Liver (tissue), 9 donors: ENCODE data around the gene SOX10. TPM values are rescaled to one million over a fixed set of nuclear protein-coding genes. Genes with fewer than 3 reads are reported as not detected.

Experiments
- DNase-seq: peaks from one replicate; pipeline ENCODE4 v3.0.0-alpha.2; 2017; ENCODE audit warnings: low spot score
- H3K27ac ChIP-seq, 2 donors: one replicate each; pipeline ENCODE4 v1.7.0; 2013; ENCODE audit warnings: inconsistent platforms in 2 of 2, low read length in 2 of 2, control low read depth in 1 of 2, low read depth in 1 of 2, mild to moderate bottlenecking in 1 of 2
- H3K27me3 ChIP-seq, 4 donors: one replicate each; pipeline versions ENCODE4 v1.6.1 to v1.7.0; 2013; ENCODE audit warnings: low read length in 3 of 4, inconsistent platforms in 1 of 4, mild to moderate bottlenecking in 1 of 4, moderate library complexity in 1 of 4; ENCODE audit not compliant: control insufficient read depth in 4 of 4, insufficient read depth in 4 of 4
- H3K36me3 ChIP-seq, 4 donors: one replicate each; pipeline versions ENCODE4 v1.6.1 to v1.7.0; 2013; ENCODE audit warnings: low read length in 3 of 4, mild to moderate bottlenecking in 3 of 4, low read depth in 1 of 4, moderate library complexity in 1 of 4; ENCODE audit not compliant: control insufficient read depth in 4 of 4, insufficient read depth in 3 of 4
- H3K4me1 ChIP-seq, 4 donors: one replicate each; pipeline versions ENCODE4 v1.6.1 to v1.7.0; 2013; ENCODE audit warnings: low read length in 3 of 4, mild to moderate bottlenecking in 3 of 4, moderate library complexity in 1 of 4; ENCODE audit not compliant: control insufficient read depth in 4 of 4, insufficient read depth in 4 of 4
- H3K4me3 ChIP-seq, 3 donors: one replicate each; pipeline versions ENCODE4 v1.6.1 to v1.7.0; 2013; ENCODE audit warnings: low read length in 3 of 3, control low read depth in 1 of 3, low read depth in 1 of 3, mild to moderate bottlenecking in 1 of 3
- H3K9ac ChIP-seq, 2 donors: one replicate each; pipeline ENCODE4 v1.7.0; 2013; ENCODE audit warnings: low read length in 2 of 2, mild to moderate bottlenecking in 2 of 2, moderate library complexity in 2 of 2, control low read depth in 1 of 2, low read depth in 1 of 2
- H3K9me3 ChIP-seq, 4 donors: one replicate each; pipeline versions ENCODE4 v1.6.1 to v1.7.0; 2013; ENCODE audit warnings: low read length in 3 of 4; ENCODE audit not compliant: control insufficient read depth in 4 of 4
- ATF3 ChIP-seq: IDR thresholded peaks from 2 replicates; pipeline ENCODE4 v1.6.1; 2016; ENCODE audit warnings: antibody characterized with exemption
- CTCF ChIP-seq: fragments of 150-350 bp; IDR thresholded peaks from 2 replicates; pipeline ENCODE4 v1.5.1; 2017; ENCODE audit warnings: improper control_type of control experiment, low read depth, low read length; ENCODE audit not compliant: missing input control
- FOXA1 ChIP-seq: IDR thresholded peaks from 2 replicates; pipeline ENCODE4 v1.6.1; 2016; ENCODE audit warnings: antibody characterized with exemption
- HNF4A ChIP-seq, 2 donors: conservative IDR thresholded peaks; 2 replicates each; pipeline ENCODE4 v1.6.1; 2016; ENCODE audit warnings: antibody characterized with exemption in 2 of 2, mild to moderate bottlenecking in 2 of 2
- HNF4G ChIP-seq: IDR thresholded peaks from 2 replicates; pipeline ENCODE4 v1.6.1; 2016; ENCODE audit warnings: antibody characterized with exemption
- JUND ChIP-seq, 2 donors: IDR thresholded peaks; 2 replicates each; pipeline ENCODE4 v1.6.1; 2016; ENCODE audit warnings: antibody characterized with exemption in 2 of 2
- MAX ChIP-seq: IDR thresholded peaks from 2 replicates; pipeline ENCODE4 v1.6.1; 2016; ENCODE audit warnings: antibody characterized with exemption
- RAD21 ChIP-seq, 2 donors: IDR thresholded peaks; 2 replicates each; pipeline ENCODE4 v1.6.1; 2016; ENCODE audit warnings: antibody characterized with exemption in 2 of 2, mild to moderate bottlenecking in 2 of 2
- RXRA ChIP-seq, 2 donors: IDR thresholded peaks; 2 replicates each; pipeline ENCODE4 v1.6.1; 2017 to 2018; ENCODE audit warnings: antibody characterized with exemption in 2 of 2, mild to moderate bottlenecking in 1 of 2
- SP1 ChIP-seq: IDR thresholded peaks from 2 replicates; pipeline ENCODE4 v1.6.1; 2018; ENCODE audit warnings: antibody characterized with exemption, mild to moderate bottlenecking
- TAF1 ChIP-seq: conservative IDR thresholded peaks from 2 replicates; pipeline ENCODE4 v1.6.1; 2016; ENCODE audit warnings: antibody characterized with exemption, mild to moderate bottlenecking
- ZBTB33 ChIP-seq: IDR thresholded peaks from 2 replicates; pipeline ENCODE4 v1.6.1; 2016; ENCODE audit warnings: antibody characterized with exemption
- WGBS: extraction: QIAGEN DNeasy Blood & Tissue Kit; methylation state at CpG from one replicate; pipeline ENCODE4 v1.1.7; 2013; 5-methylcytosine and 5-hydroxymethylcytosine counted together
- polyA plus RNA-seq, 2 donors: library from polyadenylated mRNA; stranded (reverse) in 1 of 2; unstranded in 1 of 2; fragments of 200-250 nt in 1 of 2; fragments of >200 nt in 1 of 2; fragmentation: Nextera tagmentation in 1 of 2; extraction: Ambion mirVana in 1 of 2; gene quantifications; one replicate each; pipeline versions ENCODE4 v1.2.1 to v1.2.3, GENCODE V29; 2013 to 2015
- total RNA-seq, 2 donors: library from RNA; depleted of rRNA; stranded (reverse); fragments of >200 nt; gene quantifications; one replicate each; pipeline ENCODE4 v1.2.3, GENCODE V29; 2014
- donor health status: healthy.
- donor health status: healthy.
- donor health status: healthy.
- donor health status: healthy.
- donor health status: healthy.

Gene SOX10
- total and polyA plus RNA-seq, 4 donors = 0.05 to 0.29 (median 0.07) TPM

DNA sequence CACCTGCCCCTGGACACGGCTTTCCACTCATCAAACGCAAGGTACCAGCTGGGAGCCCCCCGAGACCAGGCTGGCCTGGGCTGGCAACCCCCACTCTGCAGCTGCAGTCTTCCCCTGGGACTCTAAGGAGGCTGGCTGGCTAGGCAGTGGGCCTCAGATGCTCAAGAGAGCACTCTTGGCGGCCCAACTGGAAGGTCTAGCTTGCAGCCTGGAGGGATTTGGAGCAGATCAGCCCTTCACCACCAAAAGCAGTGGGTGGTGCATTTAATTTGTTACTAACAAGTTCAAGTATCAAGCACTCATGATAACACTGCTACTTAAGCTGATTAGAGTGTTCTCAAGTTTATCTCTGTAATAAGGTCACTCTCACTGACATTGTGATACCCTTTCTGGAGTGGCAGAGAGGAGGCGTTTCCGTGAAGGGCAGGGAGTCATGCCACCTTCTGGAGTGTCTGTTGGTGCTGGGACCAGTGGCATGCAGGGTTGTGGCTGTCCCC, 52.4 kb downstream of the SOX10 start (continued):
- no peak for TF ChIP-seq ZBTB33

DNA sequence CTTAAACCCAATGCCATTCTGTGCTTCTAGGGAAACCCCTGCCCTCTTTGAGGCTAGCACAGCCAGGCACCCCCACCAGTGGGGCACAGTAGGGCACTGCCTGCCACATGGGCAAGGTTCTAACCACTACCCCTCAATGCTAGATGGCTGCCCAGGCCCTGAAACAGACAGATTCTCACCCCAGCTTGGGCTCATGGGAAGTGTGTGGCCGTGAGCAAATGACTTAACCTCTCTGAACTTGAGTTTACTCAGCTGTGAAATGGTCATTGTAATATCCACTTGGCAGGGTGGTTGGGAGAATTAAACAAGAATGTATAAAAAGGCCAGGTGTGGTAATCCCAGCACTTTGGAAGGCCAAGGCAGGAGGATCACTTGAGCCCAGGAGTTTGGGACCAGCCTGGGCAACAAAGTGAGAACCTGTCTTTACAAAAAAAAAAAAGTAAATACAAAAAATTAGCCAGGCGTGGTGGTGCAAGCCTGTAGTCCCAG, 53.4 kb downstream of the SOX10 start:
- 87% methylated on average over 2 of the region's 2 CpGs for WGBS
- no peak for TF ChIP-seq MAX
- Histone ChIP-seq H3K9me3 (no peaks in the 10 kb centered on the region), H3K27me3 (no peaks in the 10 kb centered on the region), H3K4me1 (peaks cover 6 to 17% (median 10%) of the 10 kb centered on the region in 4 donors), H3K9ac (no peak overlapping the region), H3K4me3 (no peak overlapping the region), H3K36me3 (peaks cover 3 to 30% (median 7%) of the 10 kb centered on the region in 4 donors), H3K27ac (no peak overlapping the region)
- peak; percentile 27 for DNase-seq

DNA sequence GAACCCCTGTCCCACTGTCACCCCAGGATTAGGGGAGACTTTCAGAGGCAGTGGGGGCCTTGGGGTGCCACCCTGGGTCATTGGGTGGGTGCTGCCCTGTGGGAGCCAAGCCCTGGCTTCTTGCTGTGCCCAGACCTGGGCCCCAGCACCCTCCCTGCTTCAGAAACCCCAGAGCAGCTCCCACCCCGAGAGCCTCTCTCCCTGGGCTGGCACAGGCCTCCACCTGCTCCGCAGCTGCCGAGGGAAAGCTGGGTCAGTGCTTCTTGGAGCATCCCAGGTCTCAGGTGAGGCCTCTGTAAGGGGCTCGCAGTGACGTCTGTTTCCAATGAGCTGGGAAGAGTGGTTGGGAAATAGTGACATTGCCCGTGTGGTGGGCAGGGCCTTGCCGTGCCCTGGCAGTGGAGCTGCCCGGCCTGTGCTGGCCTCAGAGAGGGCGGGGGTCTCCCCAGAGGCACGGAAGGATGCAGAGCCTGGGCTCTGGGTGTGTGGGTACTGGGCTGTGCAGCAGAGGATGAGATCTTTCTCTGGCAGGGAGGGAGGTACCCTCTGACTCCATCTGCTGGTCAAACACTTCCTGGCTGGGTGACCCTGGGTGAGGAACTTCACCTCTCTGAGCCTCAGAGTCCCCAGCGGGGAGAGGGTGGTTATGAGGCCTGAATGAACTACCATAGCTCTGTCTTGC, 53.9 kb downstream of the SOX10 start:
- DNase-seq = peak; percentile 33
- Histone ChIP-seq H3K27ac (no peak overlapping the region), H3K9ac (no peak overlapping the region), H3K4me3 (no peak overlapping the region), H3K27me3 (no peaks in the 10 kb centered on the region), H3K4me1 (peaks cover 6 to 17% (median 10%) of the 10 kb centered on the region in 4 donors), H3K9me3 (no peaks in the 10 kb centered on the region), H3K36me3 (peaks cover 3 to 33% (median 12%) of the 10 kb centered on the region in 4 donors)
- WGBS = 83% methylated on average over 11 of the region's 11 CpGs
- TF ChIP-seq ZBTB33 (no peak), RAD21 (IDR thresholded peaks at IDR 0.05) (peak in 1 of 2 donors; percentile 54), CTCF (peak; percentile 22), HNF4G (no peak), JUND (IDR thresholded peaks at IDR 0.05) (no peak), TAF1 (no peak), ATF3 (no peak), FOXA1 (no peak), SP1 (no peak), HNF4A (conservative IDR thresholded peaks at IDR 0.05) (no peak), MAX (no peak), RXRA (IDR thresholded peaks at IDR 0.05) (no peak)
